NOMO-1 (cell line): ENCODE measurements around the gene TCERG1L.

Source experiments
- DNase-seq, 2 experiments: peaks; one replicate each; lab custom pipeline; 2025; ENCODE audit not compliant: unreplicated experiment in 2 of 2; lab: John Stamatoyannopoulos, UW

TCERG1L gene

DNA sequence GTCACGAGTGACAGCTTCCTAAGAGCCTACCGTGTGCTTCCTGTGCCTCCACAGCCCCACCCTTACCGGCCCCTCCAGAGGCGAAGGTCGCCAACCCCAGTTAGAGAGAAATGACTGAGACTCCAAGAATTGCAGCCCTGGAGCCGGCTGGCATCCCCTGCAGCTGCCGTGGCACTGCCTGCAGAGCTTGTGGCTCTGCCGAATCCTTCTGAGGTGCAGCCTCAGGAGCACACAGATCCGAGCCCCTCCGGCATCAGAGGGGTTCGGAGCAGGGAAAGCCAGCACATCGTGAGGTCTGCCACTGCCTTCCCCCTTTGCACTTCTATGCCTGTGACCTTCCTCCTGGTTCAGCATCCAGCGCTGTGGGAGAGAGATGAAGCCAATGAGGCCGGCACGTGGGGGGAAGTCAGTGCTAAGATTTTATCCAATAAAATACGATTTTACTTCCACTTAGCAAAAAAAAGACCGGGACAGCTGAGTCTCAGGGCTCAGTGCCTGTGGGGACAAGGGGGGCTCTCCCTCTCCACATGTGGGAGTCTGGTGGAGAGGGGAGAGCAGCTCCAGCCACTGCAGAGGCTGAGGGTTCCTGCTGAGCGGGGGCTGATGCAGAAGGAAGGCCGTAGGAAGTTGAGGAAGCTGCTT is 80.1 kb downstream of the TCERG1L start:
- DNase-seq, result no peak

DNA sequence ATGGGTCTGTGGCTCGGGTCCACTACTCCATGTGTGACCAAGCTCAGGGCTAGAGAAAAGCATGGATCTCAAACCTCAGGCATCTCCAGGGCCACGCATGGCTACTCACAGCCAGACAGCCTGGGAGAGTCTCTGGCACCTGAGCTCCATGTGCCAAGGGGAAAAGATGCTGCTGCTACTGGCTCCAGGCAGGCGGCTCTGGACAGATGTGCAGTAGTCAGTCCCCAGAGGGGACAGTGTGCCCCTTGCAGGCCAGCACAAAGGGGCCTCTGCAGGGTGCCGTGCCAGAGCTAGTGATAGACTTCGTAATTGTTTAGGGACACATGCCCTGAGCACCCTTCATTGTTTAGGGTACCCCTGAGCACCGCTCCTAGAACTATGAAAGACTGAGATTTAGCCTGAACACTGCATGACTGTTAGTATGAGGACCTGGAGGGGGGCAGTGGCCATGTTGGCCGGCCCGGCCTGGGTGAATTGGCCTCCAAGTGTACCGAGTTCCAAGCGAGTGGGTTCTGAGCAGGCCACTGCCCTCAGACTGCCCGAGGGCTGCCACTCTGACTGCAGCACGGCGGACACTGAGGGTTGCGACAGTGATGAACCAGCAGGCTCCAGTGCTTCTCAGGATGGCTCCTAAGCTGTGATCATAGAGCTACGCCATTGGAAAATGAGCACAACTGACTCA is 80.7 kb downstream of the TCERG1L start:
- no peak for DNase-seq

DNA sequence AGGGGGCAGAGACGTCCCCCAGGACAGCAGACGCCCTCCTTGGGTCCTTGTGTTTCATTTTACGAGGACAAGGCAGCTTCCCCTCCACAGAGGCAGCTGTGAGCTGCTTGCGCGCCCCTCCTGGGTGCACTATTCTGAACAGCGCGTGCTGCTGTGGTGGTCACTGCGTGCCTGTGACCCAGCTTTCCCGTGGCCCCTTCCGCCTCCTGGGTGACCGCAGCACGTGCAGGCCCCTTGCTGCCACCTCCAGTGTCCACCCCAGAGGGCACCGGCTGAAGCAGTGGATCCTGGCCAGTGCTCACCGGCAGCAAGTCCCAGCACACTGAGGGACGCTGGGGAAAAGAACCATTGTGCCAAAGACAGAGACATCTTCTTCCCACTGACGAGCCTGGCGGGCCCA is 81.4 kb downstream of the TCERG1L start:
- no peak for DNase-seq

DNA sequence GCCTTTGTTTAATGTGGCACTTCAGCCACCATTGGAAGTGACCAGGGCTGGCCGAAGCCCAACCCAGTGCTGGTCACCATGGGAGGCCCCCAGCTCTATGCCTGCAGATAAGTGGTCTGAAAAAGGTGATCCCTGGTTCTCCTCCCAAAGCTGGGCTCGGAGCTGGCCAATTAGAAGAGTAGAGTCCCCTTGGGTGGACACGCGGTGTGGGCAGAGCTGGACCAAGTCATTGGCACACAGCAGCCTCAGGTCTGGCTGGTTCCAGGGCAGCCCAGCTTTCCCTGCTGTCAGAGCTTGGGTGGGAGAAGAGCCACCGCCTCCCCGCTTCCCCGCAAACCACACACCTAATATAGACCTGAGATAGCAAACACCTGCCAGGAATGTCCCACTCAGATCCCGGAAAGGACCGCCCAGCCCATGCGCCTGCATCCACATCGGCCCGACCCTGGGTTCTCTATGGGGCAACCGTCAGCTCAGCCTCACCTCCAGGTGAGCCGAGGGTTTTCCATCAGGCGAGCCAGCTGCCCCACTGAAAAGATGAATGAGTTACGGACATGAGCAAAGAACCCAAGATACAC is 84.3 kb downstream of the TCERG1L start:
- DNase-seq, result no peak

DNA sequence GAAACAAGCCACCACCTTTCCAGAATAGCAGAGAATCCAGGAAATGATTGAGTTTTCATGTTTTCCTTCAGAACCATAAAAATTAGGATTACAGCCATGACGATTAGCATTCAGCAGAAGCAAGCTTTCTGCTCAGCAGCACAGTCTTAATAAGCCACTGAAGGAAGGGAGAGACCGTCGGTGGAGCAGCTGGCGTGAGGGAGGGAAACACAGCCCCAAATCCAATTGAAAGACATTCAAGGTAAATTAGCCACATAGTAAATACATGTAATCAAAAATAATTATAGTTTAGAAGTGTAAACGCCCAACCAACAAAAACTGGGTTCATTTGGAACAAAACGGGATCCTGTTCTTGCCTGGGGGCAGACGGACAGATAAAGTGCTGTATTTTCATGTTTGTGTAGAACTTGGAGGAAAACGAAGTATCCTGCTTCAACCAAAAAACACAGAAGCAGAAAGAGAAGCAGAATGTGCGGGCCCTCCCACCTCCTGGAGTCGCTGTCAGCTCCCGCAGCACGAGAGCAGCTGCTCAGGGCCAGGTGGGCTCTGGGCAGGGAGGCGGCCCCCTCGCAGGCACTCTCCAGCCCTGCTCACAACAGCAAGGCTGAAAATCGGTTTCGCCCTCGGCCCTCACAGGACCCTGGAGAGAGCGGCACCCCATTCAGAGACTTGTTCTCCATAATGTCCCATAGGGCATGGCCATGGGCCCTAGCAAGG is 84.9 kb downstream of the TCERG1L start:
- DNase-seq, result no peak

DNA sequence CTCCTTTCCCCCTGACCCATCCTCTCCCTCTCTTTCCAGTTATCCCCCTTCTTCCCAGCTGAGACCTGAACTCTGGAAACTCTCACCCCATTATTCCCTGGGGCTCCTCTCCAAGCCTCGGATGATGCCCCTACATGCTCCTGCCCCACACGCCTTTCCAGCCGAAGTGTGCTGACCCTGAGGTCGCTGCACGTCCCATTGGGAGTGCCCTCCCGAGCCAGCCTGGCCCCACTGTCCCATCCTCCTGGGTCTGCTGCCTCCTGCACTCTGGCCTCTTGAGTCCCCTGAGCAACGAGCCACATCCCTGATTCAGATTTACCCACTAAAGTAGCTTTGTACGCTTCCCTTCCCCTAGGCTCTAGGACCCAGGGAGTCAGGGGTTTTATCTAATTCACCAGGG is 87.4 kb downstream of the TCERG1L start:
- no peak for DNase-seq

DNA sequence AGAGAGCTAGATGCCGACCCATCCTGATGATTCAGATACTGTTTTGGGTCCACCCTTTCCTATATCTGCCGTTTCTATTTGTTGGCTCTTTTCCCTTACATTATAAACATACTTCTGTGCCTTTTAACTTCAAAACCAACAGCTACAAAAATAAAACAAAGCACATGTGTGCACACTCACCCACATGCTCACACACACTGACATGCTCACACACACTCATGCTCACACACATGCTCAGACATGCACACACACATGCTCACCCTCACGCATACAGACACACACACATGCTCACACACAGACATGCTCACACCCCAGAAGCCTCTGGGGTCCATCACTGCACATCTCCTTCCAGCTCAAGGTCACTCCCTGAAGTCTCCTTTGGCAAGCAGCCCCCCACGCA is 88.1 kb downstream of the TCERG1L start:
- no peak for DNase-seq

DNA sequence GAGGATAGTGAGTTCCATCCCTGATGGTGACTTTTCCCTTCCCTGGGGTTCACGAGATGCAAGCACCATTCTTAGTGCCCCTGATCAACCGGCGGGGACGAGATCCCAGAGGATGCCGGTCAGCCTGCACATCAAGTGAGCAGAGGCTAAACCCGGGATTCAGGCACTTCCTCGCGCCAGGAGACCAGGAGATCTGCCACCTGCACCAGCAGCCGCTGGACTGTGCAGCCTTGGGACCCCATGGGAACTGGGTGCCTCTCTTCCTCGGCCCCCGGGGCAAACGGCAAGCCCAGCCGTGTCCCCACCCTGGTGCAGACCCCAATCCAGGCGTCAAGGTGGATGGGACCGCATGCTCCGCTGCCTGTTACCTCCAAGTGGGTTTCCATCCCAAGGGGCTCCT is 88.5 kb downstream of the TCERG1L start:
- DNase-seq, result no peak

DNA sequence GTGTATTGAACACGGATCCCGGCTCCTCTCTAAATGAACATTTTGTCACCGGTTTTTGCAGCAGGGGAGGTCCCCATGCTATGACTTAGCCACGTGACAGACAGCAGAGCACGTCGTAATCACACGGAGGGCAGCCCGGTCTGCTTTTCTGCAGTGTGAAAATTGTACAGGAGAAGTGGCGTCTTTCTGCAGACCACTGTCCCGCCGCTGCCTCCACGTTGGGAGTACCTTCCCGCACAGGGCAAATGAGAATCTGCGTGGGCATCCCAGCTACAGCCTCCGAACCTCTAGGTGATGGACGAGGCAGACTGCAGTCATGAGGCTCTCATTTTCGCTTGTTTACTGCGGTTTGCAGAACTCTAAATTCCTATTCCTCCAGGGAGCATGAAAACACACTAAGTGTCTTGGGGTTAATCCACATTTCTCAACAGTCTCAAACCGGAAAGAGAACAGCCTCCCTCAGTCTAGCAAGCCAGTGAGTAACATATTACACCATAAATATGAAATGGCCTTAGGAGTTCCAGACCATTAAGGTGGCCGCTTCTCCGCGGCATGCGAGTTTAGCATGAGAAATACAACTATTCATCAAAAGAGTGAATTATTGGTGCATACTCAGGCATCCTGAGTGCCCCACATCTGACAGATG is 89.8 kb downstream of the TCERG1L start:
- no peak for DNase-seq

DNA sequence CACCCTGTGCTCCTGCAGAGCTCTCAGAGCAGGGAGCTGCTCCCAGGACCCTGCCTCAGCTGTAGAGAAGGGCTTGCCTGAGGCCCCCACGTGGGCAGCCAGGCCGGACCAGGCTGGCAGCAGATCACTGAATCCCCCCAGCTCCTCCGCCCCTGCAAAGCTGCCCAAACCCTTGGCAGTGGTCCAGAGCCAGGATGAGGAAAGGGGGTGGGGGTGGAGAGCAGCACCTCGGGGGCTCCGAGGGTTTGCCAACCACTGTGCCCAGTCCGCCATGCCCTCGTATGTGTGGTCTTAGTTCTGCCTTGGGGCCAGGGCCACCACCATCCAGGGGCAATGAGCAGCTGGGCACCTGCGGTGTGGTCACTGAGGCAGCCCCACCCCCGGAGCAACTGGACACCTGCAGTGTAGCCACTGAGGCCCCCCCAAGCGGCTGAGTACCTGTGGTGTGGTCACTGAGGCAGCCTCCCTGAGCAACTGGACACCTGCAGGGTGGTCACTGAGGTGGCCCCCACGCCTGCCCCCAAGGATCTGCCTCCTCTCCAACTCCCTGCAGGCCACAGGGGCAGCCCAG is 90.8 kb downstream of the TCERG1L start:
- no peak for DNase-seq

DNA sequence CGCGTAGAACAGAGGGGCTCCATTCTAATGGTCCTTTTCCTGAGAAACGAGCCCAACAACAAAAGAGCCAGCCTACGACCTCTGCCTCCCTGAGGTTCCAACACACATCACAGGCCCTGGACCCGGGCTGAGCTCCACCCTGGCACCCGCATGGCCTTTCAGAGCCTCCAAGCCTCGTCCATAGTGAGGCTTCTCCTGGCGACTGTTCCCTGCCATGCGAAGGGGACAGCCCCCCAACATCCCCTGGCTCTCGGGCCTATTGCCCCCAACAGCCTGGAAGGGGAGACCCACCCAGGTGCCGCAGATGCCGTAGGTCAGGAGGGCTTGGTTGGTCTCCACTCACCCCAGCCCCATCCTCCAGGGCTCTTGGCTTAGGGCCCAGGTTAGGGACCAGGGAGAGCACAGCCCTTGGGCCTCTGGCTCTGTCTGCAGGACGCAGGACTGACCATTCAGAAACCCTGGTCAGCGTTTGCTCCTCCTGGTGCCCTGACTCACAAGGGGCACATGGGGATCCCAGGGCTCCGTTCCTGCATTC is 91.5 kb downstream of the TCERG1L start:
- no peak for DNase-seq

DNA sequence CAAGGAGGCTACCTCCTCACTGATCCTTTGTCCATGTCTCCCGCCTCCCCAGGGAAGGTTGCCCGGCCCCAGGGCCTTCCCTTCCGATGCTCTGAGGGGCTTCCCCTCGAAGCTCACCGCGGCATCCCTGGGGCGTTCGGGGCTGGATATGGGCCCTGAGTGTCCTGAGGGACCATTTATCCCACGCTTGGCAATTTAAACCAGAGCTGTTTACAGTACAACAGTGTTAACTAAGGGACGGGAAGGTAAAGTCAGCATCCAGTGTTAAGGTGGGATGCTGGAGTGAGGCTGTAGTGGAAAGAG is 92.0 kb downstream of the TCERG1L start:
- no peak for DNase-seq

DNA sequence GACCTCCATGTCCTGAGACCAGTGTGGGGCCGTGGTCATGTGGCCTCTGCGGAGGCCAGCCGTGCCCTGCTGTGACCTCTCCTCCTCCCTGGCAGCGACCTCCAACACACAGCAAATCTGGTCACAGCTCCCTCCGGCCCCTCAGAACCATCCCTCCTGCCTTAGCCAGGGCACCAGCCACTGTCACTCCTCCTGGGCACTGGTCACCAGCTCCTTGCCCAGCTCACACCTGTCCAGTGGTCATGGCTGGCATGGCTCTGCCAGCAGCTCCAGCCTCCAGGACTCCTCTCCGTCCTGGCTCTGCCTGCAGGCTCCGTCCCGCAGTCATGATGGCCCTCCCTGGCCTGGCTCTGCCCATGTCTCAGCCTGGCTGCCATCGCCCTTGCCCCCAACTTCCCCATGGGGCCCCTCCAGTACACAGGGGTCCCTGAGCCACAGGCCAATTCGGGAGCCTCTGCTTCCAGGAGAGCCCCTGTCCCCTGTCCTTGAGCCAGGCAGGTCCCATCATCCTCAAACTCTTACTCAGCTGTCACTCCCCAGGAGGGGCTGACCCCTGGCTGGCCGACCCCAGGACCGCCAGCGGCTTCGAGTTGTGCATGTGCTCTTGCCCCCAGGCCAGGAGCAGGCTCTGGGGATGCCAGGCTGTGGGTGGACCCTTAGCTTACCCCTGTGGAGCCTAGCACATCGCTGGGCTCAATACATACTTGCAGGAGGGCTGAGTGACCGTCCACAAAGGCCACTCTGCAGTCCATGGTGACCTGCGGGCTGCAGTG is 92.5 kb downstream of the TCERG1L start:
- no peak for DNase-seq

DNA sequence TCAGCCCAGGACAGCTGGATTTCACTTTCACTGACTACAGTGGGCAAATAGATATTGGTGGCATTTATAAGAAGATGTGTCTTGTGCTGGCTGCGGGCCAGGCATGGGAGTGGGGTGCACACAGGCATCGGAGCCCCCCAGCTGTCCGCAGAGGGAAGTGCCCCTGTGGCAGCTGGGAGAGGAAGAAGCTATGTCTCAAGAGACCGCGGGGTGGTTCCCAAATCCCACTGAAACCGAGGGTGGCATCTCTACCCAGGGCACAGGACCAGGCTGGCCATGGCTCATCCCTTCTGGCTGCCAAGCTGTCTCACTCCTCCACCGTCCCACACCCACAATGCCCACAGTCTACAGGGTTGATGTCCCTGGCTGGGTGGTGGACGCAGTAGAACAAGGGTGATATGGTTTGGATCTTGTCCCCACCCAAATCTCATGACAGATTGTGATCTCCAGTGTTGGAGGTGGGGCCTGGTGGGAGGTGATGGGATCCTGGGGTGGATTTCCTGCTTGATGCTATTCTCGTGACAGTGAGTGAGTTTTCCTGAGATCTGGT is 94.8 kb downstream of the TCERG1L start:
- no peak for DNase-seq

DNA sequence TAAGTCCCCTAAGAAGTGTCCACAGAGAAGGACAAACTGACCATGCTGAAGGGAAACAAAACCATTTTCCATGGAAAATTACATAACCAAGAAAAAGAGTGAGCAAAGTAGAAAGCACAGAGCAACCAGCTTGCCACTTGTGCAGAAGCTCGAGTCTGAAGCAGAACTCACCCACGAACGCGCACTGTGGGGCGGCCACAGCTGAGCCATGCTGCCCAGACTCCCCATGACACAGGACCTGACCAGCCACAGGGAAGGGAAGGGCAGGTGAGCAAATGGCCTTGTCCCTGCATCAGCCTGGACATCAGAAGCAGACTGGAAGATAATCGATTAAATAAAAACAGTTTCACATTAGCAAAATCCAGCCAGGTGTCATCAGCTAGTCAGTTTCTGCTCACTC is 95.7 kb downstream of the TCERG1L start:
- DNase-seq, result no peak

DNA sequence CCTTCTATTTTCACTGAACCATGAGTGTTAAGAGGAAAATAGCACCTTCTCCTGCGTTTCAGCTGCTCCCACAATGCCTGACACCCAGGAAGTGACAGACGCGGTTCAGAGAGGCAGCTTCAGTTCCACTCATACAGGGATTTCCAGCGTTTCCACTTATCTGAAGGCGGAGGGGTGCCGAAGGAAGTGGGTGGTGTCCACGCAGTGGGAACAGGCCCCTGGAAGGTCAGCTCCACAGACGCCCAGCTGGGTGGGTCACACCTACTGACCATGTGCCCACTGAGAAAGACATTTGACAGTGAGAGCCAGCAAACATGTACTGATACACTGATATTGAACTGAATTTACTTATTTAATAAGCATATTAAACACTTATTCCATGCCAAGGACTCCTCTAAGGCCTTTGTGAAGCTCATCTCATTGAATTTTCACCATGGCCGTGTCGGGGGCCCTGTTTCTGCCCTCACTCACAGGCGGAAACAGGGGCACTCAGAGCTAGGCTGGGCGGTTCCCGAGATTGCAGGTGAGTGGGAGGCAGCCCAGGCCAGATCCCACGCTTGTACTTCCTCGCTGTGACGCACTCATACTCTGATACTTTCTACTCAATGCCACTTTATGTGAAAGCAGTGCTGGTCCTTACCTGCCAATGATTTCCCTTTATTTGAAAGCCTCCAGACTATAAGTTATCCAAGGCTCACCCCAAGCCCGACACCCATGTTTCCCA is 96.8 kb downstream of the TCERG1L start:
- DNase-seq, result no peak

DNA sequence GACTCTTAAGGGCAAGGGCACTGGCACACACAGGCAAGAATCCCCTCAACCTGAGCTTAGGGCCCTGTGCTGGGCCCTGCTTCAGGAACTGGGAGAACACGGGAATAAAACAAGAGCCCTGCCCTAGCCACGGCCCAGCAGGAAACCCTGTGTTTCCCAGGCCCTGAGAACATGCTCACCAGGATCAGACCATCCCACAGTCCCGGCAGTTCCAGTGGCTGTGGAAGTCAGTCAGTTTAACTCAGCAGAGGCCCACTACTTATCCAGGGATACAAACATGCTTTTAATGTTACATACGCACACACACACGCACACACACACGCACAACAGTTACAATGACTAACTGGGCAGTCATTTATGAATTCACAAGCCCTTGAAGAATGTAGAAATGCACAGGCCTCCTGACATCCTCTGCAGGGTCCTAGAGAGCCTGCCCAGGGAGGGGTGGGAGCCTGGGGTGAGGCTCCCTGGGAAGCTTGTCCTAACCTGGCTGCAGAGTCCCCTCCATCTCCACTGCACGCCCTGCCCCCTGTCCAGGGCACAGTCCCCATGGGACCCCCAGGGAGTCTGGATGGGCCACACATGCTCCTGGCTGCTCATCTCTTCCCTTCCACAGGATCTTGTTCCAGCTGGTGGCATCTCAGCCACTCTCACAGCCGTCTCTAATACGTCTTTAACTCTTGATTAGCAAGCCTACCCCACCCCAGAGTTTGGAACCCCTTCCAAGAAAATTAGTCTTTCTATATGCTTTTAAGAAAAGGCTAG is 97.6 kb downstream of the TCERG1L start:
- DNase-seq, result no peak

DNA sequence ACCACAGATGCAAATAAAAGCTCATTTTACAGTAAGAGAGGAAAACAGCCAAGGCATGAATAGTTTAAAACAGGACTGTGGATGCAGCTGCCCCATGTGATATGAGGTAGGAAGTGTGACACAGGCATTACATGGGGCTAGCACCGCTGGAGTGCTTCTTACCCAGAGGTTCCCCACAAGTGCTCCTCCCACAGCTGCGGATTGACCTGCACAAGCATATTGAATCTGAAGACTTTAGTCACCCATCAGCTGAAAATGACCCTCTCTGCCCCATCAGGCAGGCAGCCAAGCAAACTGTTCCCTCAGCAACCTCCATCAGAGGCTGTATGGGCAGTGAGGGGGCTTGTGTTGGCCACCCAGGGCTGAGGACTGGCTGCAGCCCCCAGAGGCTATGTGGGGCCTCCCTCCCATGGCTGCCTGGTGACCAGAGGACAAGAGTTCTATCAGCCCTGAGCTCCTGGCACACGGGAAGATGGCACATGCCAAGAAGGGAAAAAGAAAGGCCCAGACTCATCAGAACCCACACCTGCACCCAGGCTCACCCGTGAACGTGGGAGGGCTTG is 98.7 kb downstream of the TCERG1L start:
- no peak for DNase-seq
